SIG-M5 (cell line): ENCODE data around the gene RHOXF2.
"Not testable (repeated sequence)": the region's sequence is repeated elsewhere in the genome, so short reads cannot be mapped to it uniquely, and the experiment has no call there.

ENCODE experiments used
- DNase-seq: peaks from one replicate; lab custom pipeline; 2025; lab: John Stamatoyannopoulos, UW

RHOXF2 gene, protein sequence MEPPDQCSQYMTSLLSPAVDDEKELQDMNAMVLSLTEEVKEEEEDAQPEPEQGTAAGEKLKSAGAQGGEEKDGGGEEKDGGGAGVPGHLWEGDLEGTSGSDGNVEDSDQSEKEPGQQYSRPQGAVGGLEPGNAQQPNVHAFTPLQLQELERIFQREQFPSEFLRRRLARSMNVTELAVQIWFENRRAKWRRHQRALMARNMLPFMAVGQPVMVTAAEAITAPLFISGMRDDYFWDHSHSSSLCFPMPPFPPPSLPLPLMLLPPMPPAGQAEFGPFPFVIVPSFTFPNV

DNA sequence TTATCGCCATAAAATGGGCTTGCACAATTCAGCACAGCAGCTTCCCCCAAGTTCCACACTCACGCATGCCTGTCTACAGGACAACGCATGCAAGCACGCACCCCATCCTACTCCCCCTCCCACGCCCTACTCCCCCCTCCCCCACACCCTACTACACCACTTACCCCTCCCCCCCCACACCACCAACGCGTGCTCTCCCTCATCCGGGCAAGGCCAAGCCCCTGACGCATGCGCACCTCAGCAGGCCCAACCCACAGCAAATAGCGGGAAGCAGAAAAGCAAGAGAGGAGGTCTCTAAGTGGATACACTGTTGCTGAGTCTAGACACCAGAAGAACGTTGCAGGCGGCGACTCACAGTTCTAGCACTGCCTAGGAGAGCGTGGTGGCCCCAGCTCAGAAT lies at the start of gene RHOXF2:
Gene RHOXF2, plus strand, starts transcription at position 301 of the 400 bp plus-strand sequence. CDS start 138 bp downstream, outside the sequence.
- not testable (repeated sequence) for DNase-seq

DNA sequence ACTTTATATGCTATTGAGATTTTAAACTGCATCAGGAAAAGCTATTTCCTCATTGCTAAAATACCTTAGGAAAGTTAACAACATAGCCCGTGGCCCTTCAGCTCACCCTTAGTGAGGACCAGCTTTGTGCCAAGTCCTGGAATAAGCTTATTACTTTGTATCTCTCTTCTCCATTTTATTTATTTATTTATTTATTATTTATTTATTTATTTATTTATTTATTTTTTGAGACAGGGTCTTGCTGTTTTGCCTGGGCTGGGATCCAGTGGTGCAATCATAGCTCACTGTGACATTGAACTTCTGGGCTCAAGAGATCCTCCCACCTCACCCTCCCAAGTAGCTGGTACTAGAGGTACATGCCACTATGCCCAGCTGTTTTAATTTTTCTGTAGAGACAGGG lies 49.0 kb upstream of the RHOXF2 start:
- DNase-seq: no peak

DNA sequence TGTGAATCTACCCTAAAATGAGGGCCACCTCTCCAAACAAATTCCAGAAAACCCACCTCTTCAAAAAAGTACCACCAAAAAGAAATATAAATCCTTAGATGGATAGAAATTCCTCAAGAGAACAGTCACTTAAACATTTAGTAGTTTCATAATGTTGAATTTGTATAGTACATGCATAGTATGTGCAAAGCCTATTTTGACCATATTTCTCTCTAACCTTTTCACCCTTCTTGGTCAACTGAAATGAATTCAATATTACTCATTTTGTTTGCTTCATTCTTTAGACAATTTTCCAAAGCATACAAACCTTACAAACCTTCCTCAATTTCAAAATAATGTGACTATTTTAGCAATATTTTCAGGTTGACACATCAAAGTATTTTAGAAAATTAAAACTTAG lies 46.8 kb upstream of the RHOXF2 start:
- DNase-seq: no peak

DNA sequence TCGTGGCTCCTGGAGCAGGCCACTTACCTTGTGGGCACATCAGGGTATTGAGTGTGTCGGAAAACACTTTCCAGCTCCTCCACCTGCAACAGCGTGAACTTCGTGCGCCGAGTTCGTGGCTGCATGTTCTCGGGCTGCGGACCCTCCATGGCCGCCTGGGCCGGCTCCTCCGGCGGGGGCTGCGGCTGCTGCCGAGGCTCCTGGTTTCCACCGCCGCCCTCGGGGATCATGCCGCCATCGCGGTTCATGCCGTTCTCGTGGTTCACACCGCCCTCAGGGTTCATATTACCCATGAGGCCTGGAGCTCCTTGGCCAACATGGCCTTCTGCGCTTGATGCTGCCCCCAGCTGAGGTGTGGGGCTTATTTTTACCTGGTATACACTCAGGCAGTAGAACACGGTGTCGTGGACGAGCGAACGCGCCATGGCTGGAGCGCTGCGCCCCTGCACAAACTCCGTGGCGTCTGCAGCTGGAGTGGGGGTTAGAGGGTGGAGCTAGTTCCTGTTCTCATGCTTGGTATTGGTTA lies 42.9 kb upstream of the RHOXF2 start, which contains the start of gene RHOXF1:
Gene RHOXF1, minus strand, starts transcription at position 476 of the 526 bp plus-strand sequence. Its CDS starts 51 bp downstream, at position 425.
- no peak for DNase-seq

DNA sequence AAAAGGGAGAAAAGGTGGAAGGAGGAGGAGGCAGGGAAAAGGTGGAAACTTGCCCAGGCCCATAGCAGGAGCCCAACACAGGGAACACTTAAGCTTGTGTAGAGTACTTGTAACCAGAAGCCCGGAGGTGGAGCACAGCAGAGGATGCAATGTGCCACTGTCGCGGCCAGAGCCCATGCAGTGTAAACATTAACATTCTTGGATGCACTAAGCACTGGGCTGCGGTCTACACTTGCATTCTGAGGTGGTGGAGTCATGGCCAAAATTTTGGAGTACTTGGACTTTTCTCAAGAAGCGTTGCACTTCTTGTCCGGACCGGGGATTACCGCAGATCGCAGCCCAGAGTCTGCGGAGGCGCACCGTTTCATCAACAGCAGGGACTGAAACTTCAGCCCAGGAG lies 38.2 kb upstream of the RHOXF2 start:
- no peak for DNase-seq

DNA sequence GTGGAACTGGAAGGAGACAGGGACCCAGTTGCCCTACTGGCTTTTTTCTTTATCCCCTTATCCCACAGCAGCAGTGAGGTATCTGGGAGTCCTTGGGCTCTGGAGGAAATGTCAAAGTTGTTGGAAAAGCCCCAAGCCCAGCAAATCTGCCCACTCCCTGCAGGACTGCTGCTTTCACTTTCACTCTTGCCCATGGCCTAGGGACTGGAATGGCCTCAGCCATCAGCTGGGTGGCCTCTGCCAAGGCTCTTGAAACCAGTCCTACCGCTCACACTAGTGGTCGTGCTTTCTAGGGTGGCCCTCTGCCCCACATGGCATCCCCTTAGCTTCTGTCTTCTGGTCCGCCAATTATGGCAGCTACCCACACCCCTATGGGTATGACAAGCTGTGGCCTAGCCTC lies 33.0 kb upstream of the RHOXF2 start:
- no peak for DNase-seq

DNA sequence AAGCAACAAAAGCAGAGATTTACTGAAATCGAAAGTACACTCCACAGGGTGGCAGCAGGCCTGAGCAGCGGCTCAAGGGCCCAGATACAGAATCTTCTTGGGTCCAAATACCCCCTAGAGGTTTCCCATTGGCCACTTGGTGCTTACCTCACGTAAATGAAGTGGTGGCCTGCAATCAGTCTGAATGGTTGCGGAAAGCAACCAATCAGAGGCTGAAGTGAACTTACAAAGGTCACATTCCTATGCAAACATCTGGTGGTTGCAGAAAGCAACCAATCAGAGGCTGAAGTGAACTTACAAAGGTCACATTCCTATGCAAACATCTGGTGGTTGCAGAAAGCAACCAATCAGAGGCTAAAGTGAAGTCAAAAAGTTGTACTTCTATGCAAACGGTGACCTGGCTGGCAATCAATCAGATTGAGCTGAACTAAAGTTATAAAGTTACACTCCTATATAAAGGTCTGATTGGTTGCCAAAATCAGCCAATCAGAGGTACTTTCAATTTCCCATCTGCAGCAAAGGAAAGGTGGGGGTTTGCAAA lies 30.0 kb upstream of the RHOXF2 start:
- not testable (repeated sequence) for DNase-seq

DNA sequence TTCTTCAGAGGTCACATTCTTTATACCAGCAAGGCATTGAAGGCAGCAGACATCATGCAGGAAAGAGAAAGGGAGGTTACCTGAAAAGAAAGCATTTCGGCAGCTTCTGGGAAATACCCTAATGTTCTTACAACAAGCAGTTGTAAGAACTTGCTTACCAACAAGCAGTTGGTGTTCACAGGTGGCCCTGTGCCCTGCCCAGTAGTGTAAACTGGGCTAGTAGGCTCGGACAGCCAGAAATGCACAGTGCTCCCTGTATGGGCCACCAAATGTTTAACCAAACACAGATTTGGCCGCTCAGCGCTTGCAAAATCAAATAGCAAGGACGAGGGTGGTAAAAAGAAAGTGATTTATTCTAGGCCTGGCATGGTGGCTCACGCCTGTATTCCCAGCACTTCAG lies 22.3 kb upstream of the RHOXF2 start:
- no peak for DNase-seq

DNA sequence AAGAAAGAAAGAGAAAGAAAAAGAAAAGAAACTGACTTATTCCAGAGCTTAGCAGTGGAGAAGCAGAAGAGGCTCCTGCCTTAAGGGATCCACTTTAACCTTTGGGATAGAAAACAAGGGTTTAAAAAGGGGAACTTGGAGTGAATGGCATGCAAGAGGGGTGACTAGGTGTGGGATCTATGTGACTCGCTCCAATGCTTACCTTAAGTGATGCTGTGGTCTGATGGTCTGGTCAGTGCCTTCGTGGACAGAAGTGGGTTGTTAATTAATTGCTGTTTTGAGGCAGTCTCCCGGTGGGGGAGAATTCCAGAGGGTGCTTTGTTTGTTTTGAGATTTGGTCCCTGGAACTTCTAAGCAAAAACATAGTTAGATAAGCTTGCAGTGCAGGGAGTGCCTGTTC lies 21.6 kb upstream of the RHOXF2 start:
- DNase-seq: no peak

DNA sequence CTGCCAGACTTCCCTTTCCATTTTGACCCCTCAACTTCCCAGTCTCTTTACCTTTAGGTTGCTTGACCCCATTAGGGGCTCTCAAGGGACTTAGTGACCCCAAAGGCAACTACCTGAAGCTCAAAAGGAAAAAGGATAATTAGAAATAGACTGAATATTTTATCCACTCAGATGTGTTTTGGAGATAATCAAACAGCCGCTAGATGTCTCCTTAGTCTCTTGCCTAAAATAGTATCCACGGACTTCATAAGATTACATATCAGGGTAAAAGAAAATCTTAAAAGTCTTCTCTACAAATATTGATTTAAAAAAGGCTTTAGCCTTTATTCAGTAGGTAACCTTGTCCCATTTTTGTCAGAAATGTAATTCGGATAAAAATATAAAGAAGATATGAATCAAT lies 21.0 kb upstream of the RHOXF2 start:
- DNase-seq: no peak

DNA sequence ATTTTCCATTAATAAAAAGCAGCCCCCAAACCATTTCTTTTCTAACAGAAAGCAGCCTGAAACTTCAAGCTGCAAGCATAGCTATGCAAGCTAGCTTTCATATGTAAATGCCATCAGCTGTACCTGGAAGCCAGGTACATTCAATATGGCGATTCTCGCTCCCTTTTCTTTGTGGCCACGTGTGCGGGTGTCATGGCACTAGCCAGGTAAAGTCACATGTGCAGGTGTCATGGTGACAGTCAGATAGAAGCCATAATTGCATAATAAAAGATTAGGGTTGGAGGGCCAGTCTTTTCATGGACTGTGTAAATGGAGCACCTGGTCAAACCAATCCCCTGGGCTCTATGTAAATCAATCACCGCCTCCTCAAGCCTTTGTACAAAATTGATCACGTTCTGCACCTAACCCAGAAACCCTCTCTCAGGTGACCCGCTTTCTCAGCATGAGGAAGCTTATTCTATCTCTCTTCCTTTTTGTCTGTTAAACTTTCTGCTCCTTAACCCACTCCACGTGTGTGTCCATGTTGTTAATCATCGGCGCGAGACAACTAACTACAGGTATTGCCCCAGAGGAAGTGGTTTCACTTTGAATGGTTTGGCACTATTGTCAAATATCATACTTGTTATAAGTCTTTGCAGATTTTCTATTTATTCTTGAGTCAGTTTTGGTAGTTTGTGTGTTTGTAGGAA lies 18.0 kb upstream of the RHOXF2 start:
- no peak for DNase-seq

DNA sequence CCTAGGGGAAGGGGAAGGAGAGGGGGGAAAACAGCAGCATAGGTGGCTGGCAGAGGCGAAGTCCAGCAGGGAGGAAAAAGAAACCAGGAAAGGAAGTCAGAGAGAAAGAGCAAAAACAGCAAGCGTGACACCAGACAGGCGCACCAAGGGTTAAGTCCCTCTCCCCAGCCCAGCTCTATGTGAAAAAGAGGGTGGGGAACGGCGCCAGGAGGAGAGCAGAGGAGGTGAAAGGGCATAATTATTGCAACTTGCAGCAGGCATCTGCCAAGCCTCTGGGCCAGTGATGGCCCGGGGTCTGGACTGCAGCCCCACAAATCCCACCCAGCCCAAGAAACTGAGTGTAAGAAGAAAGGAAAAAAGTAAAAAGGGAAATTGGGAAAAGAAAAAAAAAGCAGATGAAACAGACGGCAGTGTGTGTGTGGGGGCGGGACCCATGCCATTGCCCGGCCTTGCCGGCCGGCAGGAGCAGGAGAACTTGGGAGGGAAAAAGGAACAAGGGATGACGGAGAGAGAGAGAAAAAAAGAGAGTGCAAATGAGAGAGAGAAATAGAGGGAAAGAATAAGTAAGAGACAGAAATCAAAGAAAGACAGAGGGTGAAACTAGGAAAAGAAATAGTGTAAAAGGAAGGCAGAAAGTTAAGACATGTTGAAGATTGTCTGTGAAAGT lies 14.1 kb upstream of the RHOXF2 start:
- DNase-seq: no peak

DNA sequence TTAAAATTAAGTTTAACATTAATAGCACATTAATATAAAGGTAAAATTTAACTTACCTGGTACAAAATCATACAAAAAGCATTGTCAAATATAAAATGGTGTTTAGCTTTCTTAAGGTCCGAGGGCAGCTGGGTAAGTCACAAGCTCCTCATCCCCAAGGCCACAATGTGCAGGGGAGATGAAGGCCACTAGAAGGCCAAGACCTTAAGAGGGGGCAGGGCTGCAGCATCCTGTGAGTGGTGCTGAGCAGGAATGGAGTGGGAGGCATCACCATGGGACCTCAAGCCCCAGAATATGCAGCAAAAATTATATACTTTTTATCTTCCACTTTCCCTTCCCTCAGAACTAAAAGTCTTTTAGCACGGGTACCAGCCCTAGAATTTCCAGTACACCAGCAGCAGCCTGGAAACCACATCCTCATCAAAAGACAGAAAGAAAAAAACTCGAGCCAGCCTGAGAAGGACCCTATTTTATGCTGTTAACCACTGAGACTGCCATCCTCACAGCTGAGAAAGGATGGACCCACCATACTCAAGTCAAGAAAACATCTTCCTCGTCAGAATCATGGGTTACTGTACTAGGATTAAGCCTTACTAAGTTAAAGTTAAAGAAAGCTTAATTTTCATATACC lies 13.0 kb upstream of the RHOXF2 start:
- DNase-seq: no peak

DNA sequence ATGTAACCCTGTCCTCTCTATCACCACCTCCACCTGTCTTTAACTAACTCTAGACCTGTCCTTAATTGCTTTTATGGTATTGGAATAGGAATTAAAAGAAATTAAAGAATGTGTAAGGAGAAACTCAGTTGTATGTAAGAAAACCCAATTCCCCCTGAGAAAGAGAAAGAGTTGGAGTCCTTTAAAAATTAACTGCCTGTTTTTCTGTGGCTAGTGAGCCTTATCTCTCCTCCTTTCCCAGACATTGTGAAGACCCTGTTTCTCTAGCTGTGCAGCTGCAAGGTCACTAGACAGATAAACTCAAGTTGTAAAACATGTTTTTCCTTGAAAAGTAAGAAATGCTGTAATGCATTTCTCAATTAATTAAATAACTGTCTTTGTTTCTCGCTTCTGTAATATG lies 12.1 kb upstream of the RHOXF2 start:
- DNase-seq: not testable (repeated sequence)

DNA sequence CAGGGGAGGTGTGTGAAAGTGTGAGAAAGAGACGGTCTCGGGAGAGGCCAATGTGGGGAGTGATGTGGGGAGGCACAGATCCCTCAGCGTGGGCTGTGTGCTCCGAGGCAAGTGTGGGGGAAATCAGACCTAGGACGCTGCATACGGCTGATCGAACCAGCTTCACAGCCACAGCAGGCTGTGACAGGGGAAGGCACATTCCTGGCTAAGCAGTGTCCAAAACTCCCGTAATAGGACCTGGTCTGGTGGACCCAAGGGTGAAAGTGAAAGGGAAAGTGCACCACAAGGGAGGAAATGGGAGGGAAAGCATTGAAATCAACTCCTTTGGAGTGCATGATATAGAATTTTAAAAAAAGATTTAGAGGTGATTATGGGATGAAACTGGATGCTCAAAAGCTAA lies 10.9 kb upstream of the RHOXF2 start:
- DNase-seq: no peak

DNA sequence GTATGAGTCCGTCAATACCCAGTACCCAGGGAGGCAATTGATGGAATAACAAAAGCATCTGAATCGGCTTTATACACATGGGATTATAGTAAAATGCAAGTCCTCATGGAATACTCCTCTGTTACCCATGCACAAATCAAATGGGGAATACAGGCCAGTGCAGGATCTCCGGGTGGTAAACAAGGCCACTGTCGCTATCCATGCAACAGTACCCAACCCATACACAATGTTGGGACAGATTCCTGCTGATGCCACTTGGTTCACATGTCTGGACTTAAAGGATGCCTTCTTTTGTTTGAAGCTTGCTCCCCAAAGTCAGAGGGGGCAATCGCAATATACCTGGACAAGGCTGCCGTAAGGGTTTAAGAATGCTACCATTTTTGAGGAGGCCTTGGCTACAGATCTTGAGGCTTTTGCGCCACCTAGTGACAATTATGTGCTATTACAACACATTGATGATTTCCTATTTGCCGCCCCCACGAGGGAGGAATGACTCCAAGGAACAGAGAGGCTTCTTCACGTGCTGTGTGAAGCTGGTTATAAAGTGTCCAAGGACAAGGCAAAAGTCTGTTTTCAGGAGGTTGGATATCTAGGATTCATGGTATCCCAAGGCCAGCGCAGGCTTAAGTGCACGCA lies 8.2 kb upstream of the RHOXF2 start:
- DNase-seq: not testable (repeated sequence)

DNA sequence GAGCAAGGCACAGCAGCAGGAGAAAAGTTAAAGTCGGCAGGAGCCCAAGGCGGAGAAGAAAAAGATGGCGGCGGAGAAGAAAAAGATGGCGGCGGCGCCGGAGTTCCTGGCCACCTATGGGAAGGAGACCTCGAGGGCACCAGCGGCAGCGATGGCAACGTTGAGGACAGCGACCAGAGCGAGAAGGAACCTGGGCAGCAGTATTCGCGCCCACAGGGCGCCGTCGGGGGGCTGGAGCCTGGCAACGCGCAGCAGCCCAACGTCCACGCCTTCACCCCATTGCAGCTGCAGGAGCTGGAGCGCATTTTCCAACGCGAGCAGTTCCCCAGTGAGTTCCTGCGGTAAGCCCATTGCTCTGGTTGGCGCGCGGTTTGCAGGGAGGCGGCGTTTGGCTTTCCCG lies 673 bp downstream of the RHOXF2 start:
- not testable (repeated sequence) for DNase-seq

DNA sequence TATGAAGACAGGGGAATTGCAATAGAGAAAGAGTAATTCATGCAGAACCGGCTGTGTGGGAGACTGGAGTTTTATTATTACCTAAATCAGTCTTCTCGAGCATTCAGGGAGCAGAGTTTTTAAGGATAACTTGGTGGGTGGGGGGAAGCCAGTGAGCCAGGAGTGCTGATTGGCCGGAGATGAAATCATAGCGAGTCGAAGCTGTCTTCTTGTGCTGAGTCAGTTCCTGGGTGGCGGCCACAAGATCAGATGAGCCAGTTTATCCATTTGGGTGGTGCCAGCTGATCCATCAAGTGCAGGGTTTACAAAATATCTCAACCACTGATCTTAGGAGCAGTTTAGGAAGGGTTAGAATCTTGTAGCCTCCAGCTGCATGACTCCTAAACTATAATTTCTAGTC lies 34.8 kb downstream of the RHOXF2 start:
- not testable (repeated sequence) for DNase-seq

DNA sequence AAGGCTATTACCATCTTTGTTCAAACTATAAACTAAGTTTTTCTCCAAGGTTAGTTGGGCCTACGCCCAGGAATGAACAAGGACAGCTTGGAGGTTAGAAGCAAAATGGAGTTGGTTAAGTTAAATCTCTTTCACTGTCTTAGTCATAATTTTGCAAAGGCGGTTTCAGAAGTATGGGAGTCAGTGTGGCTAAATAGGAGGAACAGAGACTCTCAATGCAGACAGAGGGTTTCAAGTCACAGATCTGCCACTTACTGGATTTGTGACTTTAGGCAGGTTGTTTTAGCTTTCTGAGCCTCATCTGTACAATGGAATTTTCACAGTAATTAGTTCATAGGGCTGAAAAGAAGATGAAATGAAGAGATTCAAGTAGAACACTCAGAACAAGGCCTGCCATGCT lies 35.3 kb downstream of the RHOXF2 start:
- DNase-seq: not testable (repeated sequence)

DNA sequence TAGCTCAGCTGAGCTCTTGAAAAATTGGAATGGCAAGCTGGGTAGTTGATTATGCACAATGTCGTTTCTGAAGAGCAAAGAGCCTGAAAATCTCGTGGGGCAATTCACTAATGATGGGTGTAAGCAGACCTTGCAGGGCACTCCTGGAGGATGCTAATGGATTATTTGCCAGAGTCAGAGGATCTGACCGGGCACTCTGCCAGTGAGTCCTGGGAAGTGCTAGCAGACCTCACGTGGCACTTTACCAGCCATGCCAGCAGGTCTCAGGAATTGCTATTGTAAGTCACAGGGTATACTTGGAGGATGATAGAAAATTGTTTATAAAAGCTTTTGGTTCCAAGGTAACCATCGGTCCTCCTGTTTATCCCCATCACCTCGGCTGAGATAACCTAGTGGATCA lies 37.4 kb downstream of the RHOXF2 start:
- DNase-seq: not testable (repeated sequence)

DNA sequence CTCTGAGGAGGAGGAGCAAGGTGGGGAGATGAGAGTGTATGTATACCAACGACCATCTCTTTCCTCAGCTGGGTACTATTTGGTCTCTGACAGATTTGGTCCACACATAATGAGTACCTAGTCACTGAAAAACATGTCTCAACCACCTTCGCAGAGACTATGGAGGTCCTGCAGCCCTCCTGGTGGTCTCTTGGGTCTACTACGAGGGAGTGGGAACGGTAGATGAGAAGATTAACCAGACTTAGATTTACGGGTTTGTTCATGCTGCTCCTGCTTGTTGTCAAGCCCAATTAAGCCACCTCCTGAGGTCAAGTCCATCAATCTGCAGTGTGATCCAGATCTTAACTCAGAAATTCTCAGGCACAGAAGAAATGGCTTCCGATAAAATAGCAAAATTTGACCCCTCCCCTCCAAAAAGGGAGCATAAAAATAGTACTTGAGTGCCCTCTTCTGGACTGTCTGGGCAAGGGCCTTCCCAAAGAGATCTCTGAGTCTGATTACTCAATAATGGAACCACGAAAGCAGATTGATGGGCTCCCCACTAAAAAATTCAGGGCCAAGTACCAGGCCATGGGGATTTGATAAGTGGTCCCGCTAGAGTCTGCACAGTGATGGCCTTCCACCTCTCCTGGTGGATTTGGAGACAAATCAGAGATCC lies 38.3 kb downstream of the RHOXF2 start:
- DNase-seq: not testable (repeated sequence)
